Measurements from ENCODE around the gene GAGE12F. TPM values are rescaled to one million over a fixed set of nuclear protein-coding genes. Genes with fewer than 3 reads are reported as not detected.

GAGE12F gene
- total RNA-seq, 1 donor from 2014 or later, result not detected

GRCh38 chrX:49610718-49611310, 50.2 kb downstream of the GAGE12F start:
- DNase-seq, result no peak
- Histone ChIP-seq H3K27me3 (ENCODE audit: low read depth) (no peaks in the 10 kb centered on the region), H3K4me3 (no peak overlapping the region), H3K4me1 (no peaks in the 10 kb centered on the region), H3K9me3 (no peaks in the 10 kb centered on the region), H3K36me3 (no peaks in the 10 kb centered on the region), H3K27ac (no peak overlapping the region)
- TF ChIP-seq CTCF (IDR thresholded peaks at IDR 0.05), result no peak
- no peak for ATAC-seq
- intact Hi-C loops (cut with DNase I), result no loop called here

Other genes starting within 250 kb of the GAGE12F start
- gene GAGE12J, start 238.8 kb upstream of the GAGE12F start, total RNA-seq, result not detected
- not detected for gene GAGE13, start 229.3 kb upstream of the GAGE12F start, total RNA-seq
- gene GAGE12C, start 28.7 kb upstream of the GAGE12F start, total RNA-seq, result not detected
- gene GAGE12D, start 19.1 kb upstream of the GAGE12F start, total RNA-seq, result not detected
- gene GAGE12E, start 9.6 kb upstream of the GAGE12F start, total RNA-seq, result not detected
- gene GAGE12G, start 9.6 kb downstream of the GAGE12F start, total RNA-seq, result not detected
- gene GAGE12H, start 19.1 kb downstream of the GAGE12F start, total RNA-seq, result not detected
- not detected for gene GAGE2A, start 28.7 kb downstream of the GAGE12F start, total RNA-seq
- gene GAGE1, start 38.2 kb downstream of the GAGE12F start, total RNA-seq, result not detected
- gene PAGE1, start 135.1 kb downstream of the GAGE12F start, total RNA-seq, result not detected